Measurements from ENCODE around the gene ICAM5. TPM values are rescaled to one million over a fixed set of nuclear protein-coding genes. Genes with fewer than 3 reads are reported as not detected.
A peak's percentile ranks its signal among the peaks of the same experiment; 100 is the strongest.
"Not testable (repeated sequence)": the region's sequence is repeated elsewhere in the genome, so short reads cannot be mapped to it uniquely, and the experiment has no call there.

The ICAM5 gene
- total RNA-seq, 1 experiment from 2014 or later = 0.31 TPM

GRCh38 chr19:10318807-10319682 lies 29.3 kb downstream of the ICAM5 start:
- DNase-seq (ENCODE audit: low read depth) = no peak

- DNase-seq (ENCODE audit: low read depth) = no peak
Observed at GRCh38 chr19:10320602-10321416, 31.1 kb downstream of the ICAM5 start.

- DNase-seq (ENCODE audit: low read depth) = no peak
Observed at GRCh38 chr19:10321417-10321797, 31.7 kb downstream of the ICAM5 start.

- DNase-seq (ENCODE audit: low read depth) = no peak
Observed at GRCh38 chr19:10321874-10322835, 32.4 kb downstream of the ICAM5 start.

- DNase-seq (ENCODE audit: low read depth) = no peak
Observed at GRCh38 chr19:10325732-10326131, 36.0 kb downstream of the ICAM5 start.

GRCh38 chr19:10327793-10328192 lies 38.0 kb downstream of the ICAM5 start:
- DNase-seq (ENCODE audit: low read depth) = no peak

- DNase-seq (ENCODE audit: low read depth) = no peak
Observed at GRCh38 chr19:10328558-10329429, 39.0 kb downstream of the ICAM5 start.

GRCh38 chr19:10329555-10329954 lies 39.8 kb downstream of the ICAM5 start:
- no peak for DNase-seq (ENCODE audit: low read depth)

- DNase-seq (ENCODE audit: low read depth) = no peak
Observed at GRCh38 chr19:10332158-10332964, 42.6 kb downstream of the ICAM5 start.

GRCh38 chr19:10332965-10333757 lies 43.4 kb downstream of the ICAM5 start, which contains the start of gene RAVER1:
Gene RAVER1 (minus strand): TSS chr19:10333529. CDS start chr19:10333507, 22 bp downstream.
- peak; percentile 90 for DNase-seq (ENCODE audit: low read depth)

- no peak for DNase-seq (ENCODE audit: low read depth)
Observed at GRCh38 chr19:10333758-10334587, 44.2 kb downstream of the ICAM5 start.

GRCh38 chr19:10334588-10335351 lies 45.0 kb downstream of the ICAM5 start:
- DNase-seq (ENCODE audit: low read depth) = peak; percentile 88

- no peak for DNase-seq (ENCODE audit: low read depth)
Observed at GRCh38 chr19:10335352-10335985, 45.7 kb downstream of the ICAM5 start.

- DNase-seq (ENCODE audit: low read depth) = not testable (repeated sequence)
Observed at GRCh38 chr19:10336725-10337124, 47.0 kb downstream of the ICAM5 start.

- no peak for DNase-seq (ENCODE audit: low read depth)
Observed at GRCh38 chr19:10338940-10339339, 49.2 kb downstream of the ICAM5 start.

- DNase-seq (ENCODE audit: low read depth) = no peak
Observed at GRCh38 chr19:10339380-10339960, 49.7 kb downstream of the ICAM5 start, which contains the start of gene ICAM3. Gene ICAM3 (minus strand): TSS chr19:10339624. CDS start chr19:10339614, 10 bp downstream.

Data from HT1080 (cell line).